Left renal cortex interstitium (tissue), 4 donors: ENCODE measurements around the gene ZNF506. TPM values are rescaled to one million over a fixed set of nuclear protein-coding genes. Genes with fewer than 3 reads are reported as not detected.
"Not testable (repeated sequence)": the region's sequence is repeated elsewhere in the genome, so short reads cannot be mapped to it uniquely, and the experiment has no call there.

ENCODE experiments used
- DNase-seq, 4 donors: peaks; one replicate each; pipeline ENCODE4 v3.0.0-alpha.2; 2013; ENCODE audit warnings: low read depth in 4 of 4, low spot score in 2 of 4, missing footprints in 1 of 4
- polyA plus RNA-seq, 4 donors: library from polyadenylated mRNA; unstranded; fragments of 120-200 nt; gene quantifications; one replicate each; pipeline ENCODE4 v1.2.1, GENCODE V29; 2013; ENCODE audit not compliant: insufficient read length in 4 of 4

The ZNF506 gene
- polyA plus RNA-seq, 4 donors, result 25.2 to 42.0 (median 35.9) TPM

GRCh38 chr19:19746286-19747213 lies 75.0 kb downstream of the ZNF506 start:
- DNase-seq, result no peak

GRCh38 chr19:19745496-19746285 lies 75.9 kb downstream of the ZNF506 start:
- DNase-seq, result no peak

GRCh38 chr19:19744641-19745040 lies 76.9 kb downstream of the ZNF506 start:
- no peak for DNase-seq

GRCh38 chr19:19743921-19744320 lies 77.6 kb downstream of the ZNF506 start:
- DNase-seq, result not testable (repeated sequence)

GRCh38 chr19:19743176-19743575 lies 78.4 kb downstream of the ZNF506 start:
- DNase-seq, result no peak

- DNase-seq, result no peak
Measured at GRCh38 chr19:19742773-19743172, 78.8 kb downstream of the ZNF506 start.

Other genes with a start within 250 kb of the ZNF506 start
- gene PBX4, start 203.1 kb downstream of the ZNF506 start, polyA plus RNA-seq, result 1 to 10 TPM; 2.4 to 8.7 (median 6.2) TPM
- gene LPAR2, start 193.5 kb downstream of the ZNF506 start, polyA plus RNA-seq, result 10 to 100 TPM; 17.0 to 42.9 (median 28.8) TPM
- 1 to 10 TPM; 3.3 to 8.5 (median 5.6) TPM for gene GMIP, start 178.1 kb downstream of the ZNF506 start, polyA plus RNA-seq
- 10 to 100 TPM; 38.5 to 68.9 (median 54.2) TPM for gene ATP13A1, start 158.1 kb downstream of the ZNF506 start, polyA plus RNA-seq
- gene ZNF101, start 152.9 kb downstream of the ZNF506 start, polyA plus RNA-seq, result 10 to 100 TPM; 13.0 to 22.7 (median 15.6) TPM
- gene ZNF14, start 88.6 kb downstream of the ZNF506 start, polyA plus RNA-seq, result 10 to 100 TPM; 11.8 to 15.9 (median 14.6) TPM
- 10 to 100 TPM; 27.6 to 34.1 (median 33.1) TPM for gene ZNF253, start 44.1 kb upstream of the ZNF506 start, polyA plus RNA-seq
- gene ZNF93, start 79.2 kb upstream of the ZNF506 start, polyA plus RNA-seq, result 10 to 100 TPM; 18.4 to 22.2 (median 19.8) TPM
- gene ZNF682, start 217.8 kb upstream of the ZNF506 start, polyA plus RNA-seq, result 10 to 100 TPM; 11.8 to 21.4 (median 16.6) TPM